ENCODE data around the gene PDCD4.

Gene PDCD4

GRCh38 chr10:110919971-110920881 lies 48.5 kb downstream of the PDCD4 start:
- DNase-seq (ENCODE audit: low read depth), result no peak

- no peak for DNase-seq (ENCODE audit: low read depth)
Observed at GRCh38 chr10:110923856-110924493, 52.2 kb downstream of the PDCD4 start.

- no peak for DNase-seq (ENCODE audit: low read depth)
Observed at GRCh38 chr10:110927461-110927860, 55.7 kb downstream of the PDCD4 start.

GRCh38 chr10:110931769-110932381 lies 60.1 kb downstream of the PDCD4 start:
- DNase-seq (ENCODE audit: low read depth), result no peak

GRCh38 chr10:110932505-110933180 lies 60.9 kb downstream of the PDCD4 start:
- no peak for DNase-seq (ENCODE audit: low read depth)

- no peak for DNase-seq (ENCODE audit: low read depth)
Observed at GRCh38 chr10:110936757-110937156, 65.0 kb downstream of the PDCD4 start.

- DNase-seq (ENCODE audit: low read depth), result no peak
Observed at GRCh38 chr10:110939419-110939818, 67.7 kb downstream of the PDCD4 start.

GRCh38 chr10:110944792-110945396 lies 73.2 kb downstream of the PDCD4 start:
- no peak for DNase-seq (ENCODE audit: low read depth)

- DNase-seq (ENCODE audit: low read depth), result no peak
Observed at GRCh38 chr10:110946496-110946895, 74.8 kb downstream of the PDCD4 start.

GRCh38 chr10:110947061-110947595 lies 75.4 kb downstream of the PDCD4 start:
- no peak for DNase-seq (ENCODE audit: low read depth)

Data from activated T-cell treated with anti-CD3 and anti-CD28 coated beads for 24 hours (primary cell).